Activated CD4-positive, alpha-beta T cell treated with anti-CD3 and anti-CD28 coated beads, Interleukin-2, amount 10 ng/mL, durations not matched to agents 7 days and 5 days (primary cell): ENCODE data around the gene LSM14A. TPM values are rescaled to one million over a fixed set of nuclear protein-coding genes. Genes with fewer than 3 reads are reported as not detected.
"Not testable (repeated sequence)": the region's sequence is repeated elsewhere in the genome, so short reads cannot be mapped to it uniquely, and the experiment has no call there.

ENCODE experiments used
- CTCF ChIA-PET: fragments of 350-600 bp; sonication (Branson Sonifier 250); formaldehyde crosslinking; loops from one replicate; lab custom pipeline; 2021; ENCODE audit warnings: antibody characterized with exemption; lab: Charles Lee
- POLR2A ChIA-PET: fragments of 350-600 bp; sonication (Branson Sonifier 250); formaldehyde crosslinking; loops from one replicate; lab custom pipeline; 2021; ENCODE audit warnings: antibody characterized with exemption; lab: Charles Lee
- DNase-seq: peaks from one replicate; pipeline ENCODE4 v3.0.0-alpha.2; 2020
- H3K27ac Mint-ChIP-seq: one replicate; pipeline ENCODE4 v1.8.0; 2021; ENCODE audit warnings: mild to moderate bottlenecking, moderate library complexity, mixed read lengths
- H3K27me3 Mint-ChIP-seq: one replicate; pipeline ENCODE4 v1.8.0; 2021; ENCODE audit warnings: mixed read lengths
- H3K36me3 Mint-ChIP-seq: one replicate; pipeline ENCODE4 v1.8.0; 2021; ENCODE audit warnings: low read depth, mixed read lengths
- H3K4me1 Mint-ChIP-seq: one replicate; pipeline ENCODE4 v1.8.0; 2021; ENCODE audit warnings: mixed read lengths
- H3K4me3 Mint-ChIP-seq: one replicate; pipeline ENCODE4 v1.8.0; 2021; ENCODE audit warnings: mild to moderate bottlenecking, moderate library complexity, mixed read lengths
- H3K9me3 Mint-ChIP-seq: one replicate; pipeline ENCODE4 v1.8.0; 2021; ENCODE audit warnings: mixed read lengths
- total RNA-seq, 2 experiments: library from RNA; stranded (reverse); gene quantifications; one replicate each; pipeline ENCODE4 v1.2.3, GENCODE V29; 2021

Gene LSM14A
- total RNA-seq, 2 experiments from 2014 or later = 141 to 146 TPM

DNA sequence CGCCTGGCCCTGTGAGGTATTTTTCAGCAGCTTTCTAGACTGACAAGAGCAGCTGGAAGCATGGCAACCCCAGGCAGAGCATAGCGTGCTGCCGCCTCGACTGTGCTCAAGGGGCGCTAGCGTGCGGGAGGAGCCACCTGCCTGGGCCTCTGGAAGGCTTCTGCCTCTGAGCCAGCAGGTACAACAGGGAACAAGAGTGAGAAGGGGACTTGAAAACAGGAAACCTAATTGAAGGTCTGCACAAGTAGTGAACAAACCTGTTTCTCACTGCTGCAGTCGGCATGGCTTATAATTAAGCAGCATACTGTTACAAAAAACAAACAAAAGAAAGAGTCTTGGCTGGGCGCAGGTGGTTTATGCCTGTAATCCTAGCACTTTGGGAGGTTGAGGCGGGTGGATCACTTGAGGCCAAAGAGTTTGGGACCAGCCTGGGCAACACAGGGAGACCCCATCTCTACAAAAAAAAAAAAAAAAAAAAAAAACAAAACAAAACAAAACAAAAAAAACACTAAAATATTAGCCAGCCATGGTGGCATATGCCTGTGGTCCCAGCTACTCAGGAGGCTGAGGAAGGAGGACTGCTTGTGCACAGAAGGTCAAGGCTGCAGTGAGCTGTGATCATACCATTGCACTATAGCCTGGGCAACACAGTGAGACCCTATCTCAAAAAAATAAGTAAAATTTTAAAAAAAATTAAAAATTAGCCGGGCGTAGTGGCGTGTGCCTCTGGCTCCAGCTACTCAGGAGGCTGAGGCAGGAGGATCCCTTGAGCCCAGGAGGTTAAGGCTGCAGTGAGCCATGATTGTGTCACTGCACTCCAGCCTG lies 69.4 kb downstream of the LSM14A start:
- Mint-ChIP-seq H3K9me3 (no peaks in the 10 kb centered on the region), H3K27me3 (no peaks in the 10 kb centered on the region), H3K4me3 (no peak overlapping the region), H3K4me1 (peaks cover 8% of the 10 kb centered on the region), H3K27ac (peak overlapping the region; percentile 13), H3K36me3 (peaks cover 2% of the 10 kb centered on the region)
- POLR2A ChIA-PET = no interaction called here
- peak; percentile 42 for DNase-seq
- CTCF ChIA-PET = no interaction called here

DNA sequence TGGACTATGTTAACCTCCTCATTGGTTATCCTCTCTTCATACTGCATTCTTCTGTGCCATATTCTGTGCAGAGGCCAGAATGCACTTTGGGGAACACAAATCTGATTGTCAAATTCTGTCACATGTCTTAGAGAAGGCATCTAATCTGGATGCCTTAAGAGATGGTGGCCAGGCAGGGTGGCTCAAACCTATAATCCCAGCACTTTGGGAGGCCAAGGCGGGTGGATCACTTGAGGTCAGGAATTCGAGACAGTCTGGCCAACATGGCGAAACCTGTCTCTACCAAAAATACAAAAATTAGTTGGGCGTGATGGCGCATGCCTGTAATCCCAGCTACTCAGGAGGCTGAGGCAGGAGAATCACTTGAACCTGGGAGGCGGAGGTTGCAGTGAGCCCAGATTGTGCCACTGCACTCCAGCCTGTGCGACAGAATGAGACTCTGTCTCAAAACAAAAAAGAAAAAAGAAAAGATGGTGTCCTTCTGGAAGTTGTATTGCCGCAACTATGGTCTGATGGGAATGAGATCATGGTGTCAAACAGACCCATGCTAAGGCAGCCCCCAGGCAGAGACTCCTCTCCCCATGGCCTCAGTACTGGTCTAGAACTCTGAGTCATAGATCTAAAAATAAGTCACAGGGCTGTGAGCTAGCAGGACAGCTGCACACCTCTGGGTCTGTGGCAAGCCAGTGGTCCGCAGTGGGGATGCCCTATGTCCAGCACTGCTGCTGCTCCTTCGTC lies 71.0 kb downstream of the LSM14A start:
- POLR2A ChIA-PET = not testable (repeated sequence)
- CTCF ChIA-PET = interaction anchor here (0.6 to 0.7 kb wide), 2 partner anchors 145 to 188 kb away, joined by 6 to 7 read pairs; no protein-coding TSS in a partner anchor

GRCh38 chr19:34243876-34244578 lies 71.7 kb downstream of the LSM14A start:
- Mint-ChIP-seq H3K4me3 (no peak overlapping the region), H3K36me3 (no peaks in the 10 kb centered on the region), H3K27ac (no peak overlapping the region), H3K27me3 (no peaks in the 10 kb centered on the region), H3K9me3 (no peaks in the 10 kb centered on the region), H3K4me1 (peaks cover 4% of the 10 kb centered on the region)
- CTCF ChIA-PET = interaction anchor here (0.6 to 1.3 kb wide), 2 partner anchors 10 to 189 kb away, joined by 3 to 7 read pairs; no protein-coding TSS in a partner anchor
- no peak for DNase-seq
- POLR2A ChIA-PET = no interaction called here

More for the DNA sequence above, 71.0 kb downstream of the LSM14A start:
- not testable (repeated sequence) for DNase-seq, H3K36me3 Mint-ChIP-seq, H3K4me3 Mint-ChIP-seq, H3K27ac Mint-ChIP-seq, H3K9me3 Mint-ChIP-seq, H3K27me3 Mint-ChIP-seq, H3K4me1 Mint-ChIP-seq

DNA sequence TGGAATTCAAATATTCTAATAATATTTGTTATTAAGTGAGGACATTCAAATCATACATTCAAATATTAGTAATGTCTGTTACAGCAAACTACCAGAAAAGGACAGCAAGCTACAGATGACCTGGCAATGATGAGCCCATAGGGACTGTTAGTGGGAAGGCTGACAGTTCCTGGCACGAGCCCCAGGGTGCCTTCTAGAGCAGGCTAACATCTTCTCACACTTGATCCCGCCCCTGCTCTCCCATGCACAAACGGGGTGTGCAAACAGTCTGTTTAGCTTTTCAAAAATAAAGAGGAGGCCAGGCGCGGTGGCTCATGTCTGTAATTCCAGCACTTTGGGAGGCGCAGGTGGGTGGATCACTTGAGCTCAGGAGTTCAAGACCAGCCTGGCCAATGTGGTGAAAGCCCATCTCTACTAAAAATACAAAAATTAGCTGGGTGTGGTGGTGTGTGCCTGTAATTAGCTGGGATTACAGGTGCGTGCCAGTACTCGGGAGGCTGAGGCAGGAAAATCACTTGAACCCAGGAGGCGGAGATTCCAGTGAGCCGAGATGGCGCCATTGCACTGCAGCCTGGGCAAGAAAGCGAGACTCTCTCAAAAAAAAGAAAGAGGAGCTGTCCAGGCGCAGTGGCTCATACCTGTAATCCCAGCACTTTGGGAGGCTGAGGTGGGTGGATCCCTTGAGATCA lies 72.5 kb downstream of the LSM14A start:
- no peaks in the 10 kb centered on the region for H3K9me3 Mint-ChIP-seq
- H3K36me3 Mint-ChIP-seq = no peaks in the 10 kb centered on the region
- CTCF ChIA-PET = interaction anchor here (0.6 to 1.3 kb wide), 2 partner anchors 11 to 87 kb away, joined by 3 to 4 read pairs; no protein-coding TSS in a partner anchor
- H3K27ac Mint-ChIP-seq = no peak overlapping the region
- POLR2A ChIA-PET = no interaction called here
- no peak for DNase-seq
- H3K4me3 Mint-ChIP-seq = no peak overlapping the region
- no peaks in the 10 kb centered on the region for H3K27me3 Mint-ChIP-seq
- peaks cover 4% of the 10 kb centered on the region for H3K4me1 Mint-ChIP-seq

- Mint-ChIP-seq H3K27me3 (no peaks in the 10 kb centered on the region), H3K36me3 (no peaks in the 10 kb centered on the region), H3K27ac (no peak overlapping the region), H3K9me3 (no peaks in the 10 kb centered on the region), H3K4me3 (no peak overlapping the region), H3K4me1 (peaks cover 3% of the 10 kb centered on the region)
- CTCF ChIA-PET = no interaction called here
- POLR2A ChIA-PET = no interaction called here
- no peak for DNase-seq
Measured at GRCh38 chr19:34246340-34246739, 74.0 kb downstream of the LSM14A start.

DNA sequence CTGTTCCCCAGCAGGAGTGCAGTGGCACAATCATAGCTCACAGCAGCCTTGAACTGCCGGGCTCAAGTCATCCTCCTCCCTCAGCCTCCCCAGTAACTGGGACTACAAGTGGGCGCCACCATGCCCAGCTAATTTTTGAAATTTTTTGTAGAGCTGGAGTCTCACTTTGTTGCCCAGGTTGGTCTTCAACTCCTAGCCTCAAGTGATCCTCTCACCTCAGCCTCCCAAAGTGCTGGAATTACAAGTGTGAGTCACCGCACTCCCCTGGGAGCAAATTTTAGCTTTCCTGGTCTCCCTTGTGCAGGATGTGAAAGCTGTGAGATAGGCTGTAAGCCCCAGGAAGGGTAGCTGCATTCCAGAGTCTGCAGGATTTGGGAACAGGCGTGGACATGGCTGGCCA lies 76.6 kb downstream of the LSM14A start:
- DNase-seq = no peak
- Mint-ChIP-seq H3K9me3 (no peaks in the 10 kb centered on the region), H3K36me3 (no peaks in the 10 kb centered on the region), H3K4me1 (peaks cover 8% of the 10 kb centered on the region), H3K27ac (no peak overlapping the region), H3K27me3 (no peaks in the 10 kb centered on the region), H3K4me3 (no peak overlapping the region)
- ChIA-PET POLR2A (no interaction called here), CTCF (interaction anchor here (0.7 to 1.9 kb wide), 5 partner anchors 11 to 1896 kb away, joined by 3 to 7 read pairs (median 3); no protein-coding TSS in a partner anchor)

DNA sequence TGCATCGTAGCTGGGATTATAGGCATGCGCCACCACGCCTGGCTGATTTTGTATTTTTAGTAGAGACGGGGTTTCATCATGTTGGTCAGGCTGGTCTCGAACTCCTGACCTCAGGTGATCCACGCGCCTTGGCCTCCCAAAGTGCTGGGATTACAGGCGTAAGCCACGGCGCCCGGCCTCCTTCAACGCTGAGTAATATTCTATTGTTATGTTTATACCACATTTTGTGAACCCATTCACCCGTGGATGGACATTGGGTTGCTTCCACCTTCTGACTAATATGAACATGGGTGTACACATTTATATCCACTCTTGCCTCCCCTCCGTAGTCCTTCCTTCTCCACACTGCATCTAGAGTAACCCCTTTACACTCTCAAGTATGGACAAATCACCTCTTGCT lies 80.9 kb downstream of the LSM14A start:
- H3K4me3 Mint-ChIP-seq = peak overlapping the region; percentile 90
- CTCF ChIA-PET = interaction anchor here (0.7 kb wide), 1 partner anchor 83 kb away, joined by 3 read pairs; no protein-coding TSS in a partner anchor
- DNase-seq, H3K36me3 Mint-ChIP-seq, H3K9me3 Mint-ChIP-seq, POLR2A ChIA-PET, H3K27me3 Mint-ChIP-seq: not testable (repeated sequence)
- peak overlapping the region; percentile 99 for H3K27ac Mint-ChIP-seq
- H3K4me1 Mint-ChIP-seq = peaks cover 28% of the 10 kb centered on the region

DNA sequence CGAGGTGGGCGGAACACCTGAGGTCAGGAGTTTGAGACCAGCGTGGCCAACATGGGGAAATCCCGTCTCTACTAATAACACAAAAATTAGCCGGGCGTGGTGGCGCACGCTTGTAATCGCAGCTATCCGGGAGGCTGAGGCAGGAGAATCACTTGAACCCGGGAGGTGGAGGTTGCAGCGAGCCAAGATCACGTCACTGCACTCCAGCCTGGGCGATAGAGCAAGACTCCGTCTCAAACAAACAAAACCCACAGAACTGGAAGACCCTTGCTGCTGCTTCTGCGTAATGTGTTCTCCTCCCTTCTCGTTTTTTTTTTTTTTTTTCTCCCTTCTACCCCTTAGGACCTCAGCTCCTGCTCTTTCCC lies 81.4 kb downstream of the LSM14A start:
- peaks cover 29% of the 10 kb centered on the region for H3K4me1 Mint-ChIP-seq
- DNase-seq, H3K36me3 Mint-ChIP-seq, H3K27me3 Mint-ChIP-seq, POLR2A ChIA-PET, H3K9me3 Mint-ChIP-seq: not testable (repeated sequence)
- peak overlapping the region; percentile 90 for H3K4me3 Mint-ChIP-seq
- peak overlapping the region; percentile 99 for H3K27ac Mint-ChIP-seq
- CTCF ChIA-PET = interaction anchor here (0.7 kb wide), 2 partner anchors 83 to 403 kb away, joined by 3 read pairs; no protein-coding TSS in a partner anchor

DNA sequence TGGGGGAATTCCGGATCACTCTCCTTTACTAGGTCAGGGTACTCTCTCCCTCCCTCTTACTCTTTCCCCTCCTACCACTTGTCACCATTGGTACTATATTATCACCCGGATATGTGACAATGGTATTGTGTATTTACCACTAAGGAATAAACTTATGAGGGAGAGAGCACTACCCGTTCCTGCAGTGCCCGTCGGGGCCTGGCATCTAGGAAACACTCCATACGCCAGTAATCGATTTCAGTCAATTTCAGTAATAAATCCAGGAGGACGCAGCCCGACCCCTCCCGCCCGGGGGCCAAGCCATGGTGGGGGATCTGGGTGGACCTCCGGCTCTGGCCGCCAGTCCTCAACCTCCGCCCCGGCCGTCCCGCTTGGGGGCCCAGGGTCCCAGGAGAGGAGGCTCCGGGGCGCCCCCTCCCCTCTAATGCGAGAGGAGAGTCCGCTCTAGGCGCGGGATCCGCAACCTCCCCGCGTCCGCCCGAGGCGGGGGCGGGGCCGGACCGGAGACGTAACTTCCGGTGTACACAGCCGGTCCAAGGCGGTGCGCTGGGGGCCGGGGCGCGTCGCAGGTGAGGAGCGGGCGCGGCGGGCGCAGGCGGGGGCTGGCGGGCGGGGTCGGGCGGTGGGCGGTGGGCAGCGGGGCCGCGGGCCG lies 81.9 kb downstream of the LSM14A start, which contains the start of gene GARRE1:
Gene GARRE1, plus strand, starts transcription at position 509 of the 652 bp plus-strand sequence. CDS start 45,920 bp downstream, outside the sequence.
- peak within 1 kb of the TSS; percentile 90 for H3K4me3 Mint-ChIP-seq
- peak; percentile 90 for DNase-seq
- peaks cover 30% of the 10 kb centered on the region for H3K4me1 Mint-ChIP-seq
- CTCF ChIA-PET = interaction anchor here (0.7 kb wide), 2 partner anchors 82 to 403 kb away, joined by 3 read pairs; no protein-coding TSS in a partner anchor
- H3K27me3 Mint-ChIP-seq = no peaks in the 10 kb centered on the region
- no peaks in the 10 kb centered on the region for H3K9me3 Mint-ChIP-seq
- H3K36me3 Mint-ChIP-seq = peaks cover 1% of the 10 kb centered on the region
- H3K27ac Mint-ChIP-seq = peak within 1 kb of the TSS; percentile 99
- POLR2A ChIA-PET = no interaction called here

DNA sequence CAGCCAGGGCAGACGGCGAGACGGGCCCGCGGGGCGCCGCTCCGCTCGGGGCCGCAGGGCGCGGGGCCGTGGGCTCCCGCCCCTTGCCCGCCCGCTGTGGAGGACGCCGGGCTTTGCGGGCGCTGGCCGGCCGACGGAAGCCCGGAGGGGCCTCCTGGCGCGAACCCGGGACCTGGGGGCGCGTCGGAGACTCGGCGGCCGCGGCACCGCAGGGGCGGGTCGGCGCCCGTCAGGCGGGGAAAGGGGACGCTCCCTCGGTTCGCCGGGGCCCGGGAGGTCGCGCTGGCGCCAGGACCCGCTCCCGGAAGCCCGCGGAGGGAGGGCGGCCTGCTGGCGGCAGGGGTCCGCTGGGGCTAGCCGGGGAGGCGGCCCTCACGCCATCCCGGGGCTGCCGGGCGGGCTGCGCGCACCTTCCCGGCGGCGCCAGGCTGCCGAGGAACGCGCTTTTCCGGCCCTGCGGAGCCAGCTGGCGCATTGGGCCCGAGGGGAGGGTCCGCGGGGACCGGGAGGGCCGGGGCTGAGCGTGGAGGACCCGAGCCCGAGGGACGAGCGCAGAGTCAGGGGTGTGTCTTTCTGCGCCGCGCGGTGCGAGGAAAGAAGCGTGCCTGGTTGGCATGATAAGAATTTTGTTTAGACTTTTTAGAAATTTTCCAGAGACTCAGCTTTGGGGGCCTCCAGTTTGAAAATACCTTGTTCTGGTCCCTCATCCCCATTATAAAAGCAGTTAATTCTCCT lies 82.6 kb downstream of the LSM14A start:
- Mint-ChIP-seq H3K27me3 (no peaks in the 10 kb centered on the region), H3K27ac (peak overlapping the region; percentile 91), H3K36me3 (peaks cover 5% of the 10 kb centered on the region), H3K4me3 (peak overlapping the region; percentile 81), H3K4me1 (peaks cover 33% of the 10 kb centered on the region), H3K9me3 (no peaks in the 10 kb centered on the region)
- ChIA-PET CTCF (interaction anchor here (0.5 kb wide), 1 partner anchor 83 kb away, joined by 3 read pairs; no protein-coding TSS in a partner anchor), POLR2A (no interaction called here)
- DNase-seq = peak; percentile 13

DNA sequence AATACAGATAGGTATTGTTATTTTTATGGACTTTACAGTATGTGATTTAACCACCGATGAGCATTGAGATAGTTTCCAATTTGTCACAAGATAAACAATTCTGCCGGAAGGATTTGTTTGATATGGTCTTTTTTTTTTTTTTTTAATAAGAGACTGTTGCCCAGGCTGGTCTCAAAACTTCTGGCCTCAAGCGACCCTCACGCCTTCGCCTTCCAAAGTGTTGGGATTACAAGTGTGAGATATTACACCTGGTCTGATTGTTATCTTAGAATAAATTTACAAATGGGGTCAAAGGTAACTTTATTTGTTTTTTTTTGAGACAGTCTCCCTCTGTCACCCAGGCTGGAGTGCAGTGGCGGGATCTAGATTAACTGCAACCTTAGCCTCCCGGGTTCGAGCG lies 83.2 kb downstream of the LSM14A start:
- no peaks in the 10 kb centered on the region for H3K9me3 Mint-ChIP-seq
- CTCF ChIA-PET = no interaction called here
- POLR2A ChIA-PET = no interaction called here
- H3K4me1 Mint-ChIP-seq = peaks cover 33% of the 10 kb centered on the region
- peak overlapping the region; percentile 91 for H3K27ac Mint-ChIP-seq
- H3K4me3 Mint-ChIP-seq = peak overlapping the region; percentile 81
- peaks cover 5% of the 10 kb centered on the region for H3K36me3 Mint-ChIP-seq
- no peak for DNase-seq
- no peaks in the 10 kb centered on the region for H3K27me3 Mint-ChIP-seq
